SJSA1 (cell line): ENCODE data around the gene C1GALT1. TPM values are rescaled to one million over a fixed set of nuclear protein-coding genes. Genes with fewer than 3 reads are reported as not detected.
"Not testable (repeated sequence)": the region's sequence is repeated elsewhere in the genome, so short reads cannot be mapped to it uniquely, and the experiment has no call there.

Experiments used
- DNase-seq, 2 experiments: peaks; one replicate each; pipeline ENCODE4 v3.0.0-alpha.2; 2015 to 2020; ENCODE audit warnings: low spot score in 2 of 2, low read depth in 1 of 2
- H3K27ac ChIP-seq: fragments of 250-450 bp; sonication (Bioruptor Pico); 2 replicates; pipeline ENCODE4 v1.5.1; 2020; ENCODE audit warnings: mild to moderate bottlenecking, moderate library complexity
- H3K27me3 ChIP-seq: fragments of 250-450 bp; sonication (Bioruptor Pico); replicated peaks from 2 replicates; pipeline ENCODE4 v1.5.1; 2020; ENCODE audit warnings: mild to moderate bottlenecking, moderate library complexity
- H3K36me3 ChIP-seq: fragments of 250-450 bp; sonication (Bioruptor Pico); 2 replicates; pipeline ENCODE4 v1.5.1; 2020; ENCODE audit warnings: mild to moderate bottlenecking
- H3K4me1 ChIP-seq: fragments of 250-450 bp; sonication (Bioruptor Pico); replicated peaks from 2 replicates; pipeline ENCODE4 v1.6.1; 2021; ENCODE audit warnings: mild to moderate bottlenecking
- H3K4me3 ChIP-seq: fragments of 250-450 bp; sonication (Bioruptor Pico); 2 replicates; pipeline ENCODE4 v1.5.1; 2020; ENCODE audit warnings: mild to moderate bottlenecking
- H3K9me3 ChIP-seq: fragments of 250-450 bp; sonication (Bioruptor Pico); replicated peaks from 2 replicates; pipeline ENCODE4 v1.5.1; 2020; ENCODE audit warnings: mild to moderate bottlenecking
- total RNA-seq: library from RNA; depleted of rRNA; stranded (reverse); fragments of >200 nt; shearing (Covaris generic); gene quantifications from 2 replicates; pipeline ENCODE4 v1.2.3, GENCODE V29; 2014

The C1GALT1 gene
- total RNA-seq, 1 experiment from 2014 or later: 66.0 TPM

DNA sequence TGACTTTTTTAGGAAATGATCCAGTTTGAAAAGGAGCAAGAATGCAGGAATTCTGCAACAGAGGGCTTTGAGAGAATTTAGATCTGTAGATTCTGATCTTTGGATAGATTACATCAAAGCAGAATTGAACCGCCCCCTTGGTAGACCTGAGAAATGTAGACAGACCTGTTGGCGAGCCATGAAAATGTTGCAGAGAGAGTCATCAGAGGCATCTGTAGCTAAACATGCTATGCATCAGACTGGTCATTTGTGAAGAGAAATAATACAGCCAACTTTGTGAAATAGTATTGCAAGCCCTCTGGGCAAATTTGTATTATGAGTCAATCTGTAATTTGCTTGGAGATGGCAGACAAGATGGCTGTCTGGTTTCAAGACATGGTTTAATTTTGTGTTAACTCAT is 4.3 kb upstream of the C1GALT1 start:
- H3K27ac ChIP-seq: peak overlapping the region; percentile 94; the same call in 1 of the 2 replicates
- H3K9me3 ChIP-seq: no peaks in the 10 kb centered on the region
- H3K4me1 ChIP-seq: peaks cover 31% of the 10 kb centered on the region
- no peak overlapping the region for H3K4me3 ChIP-seq
- DNase-seq: no peak
- H3K27me3 ChIP-seq: no peaks in the 10 kb centered on the region
- H3K36me3 ChIP-seq: peaks cover 3% of the 10 kb centered on the region; the same call in 1 of the 2 replicates

DNA sequence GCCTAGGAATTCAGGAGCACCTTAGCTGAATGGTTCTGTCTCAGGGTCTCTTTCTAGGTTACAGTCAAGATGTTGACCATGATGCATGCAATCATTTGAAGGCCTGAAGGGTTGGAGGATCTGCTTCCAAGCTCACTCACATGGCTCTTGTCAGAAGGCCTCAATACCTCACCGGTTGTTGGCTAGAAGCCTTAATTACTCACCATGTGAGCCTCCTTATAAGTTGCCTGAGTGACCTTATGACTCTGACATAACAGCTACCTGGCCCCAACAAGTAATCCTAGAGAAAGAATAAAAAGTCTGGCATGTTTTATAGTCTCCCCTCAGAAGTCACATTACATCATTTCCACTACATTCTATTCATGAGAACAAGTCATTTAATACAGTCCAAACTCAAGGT is 3.4 kb upstream of the C1GALT1 start:
- peaks cover 3% of the 10 kb centered on the region; the same call in 1 of the 2 replicates for H3K36me3 ChIP-seq
- H3K27me3 ChIP-seq: no peaks in the 10 kb centered on the region
- peaks cover 34% of the 10 kb centered on the region for H3K4me1 ChIP-seq
- no peak for DNase-seq
- H3K9me3 ChIP-seq: no peaks in the 10 kb centered on the region
- no peak overlapping the region for H3K4me3 ChIP-seq
- no peak overlapping the region for H3K27ac ChIP-seq

DNA sequence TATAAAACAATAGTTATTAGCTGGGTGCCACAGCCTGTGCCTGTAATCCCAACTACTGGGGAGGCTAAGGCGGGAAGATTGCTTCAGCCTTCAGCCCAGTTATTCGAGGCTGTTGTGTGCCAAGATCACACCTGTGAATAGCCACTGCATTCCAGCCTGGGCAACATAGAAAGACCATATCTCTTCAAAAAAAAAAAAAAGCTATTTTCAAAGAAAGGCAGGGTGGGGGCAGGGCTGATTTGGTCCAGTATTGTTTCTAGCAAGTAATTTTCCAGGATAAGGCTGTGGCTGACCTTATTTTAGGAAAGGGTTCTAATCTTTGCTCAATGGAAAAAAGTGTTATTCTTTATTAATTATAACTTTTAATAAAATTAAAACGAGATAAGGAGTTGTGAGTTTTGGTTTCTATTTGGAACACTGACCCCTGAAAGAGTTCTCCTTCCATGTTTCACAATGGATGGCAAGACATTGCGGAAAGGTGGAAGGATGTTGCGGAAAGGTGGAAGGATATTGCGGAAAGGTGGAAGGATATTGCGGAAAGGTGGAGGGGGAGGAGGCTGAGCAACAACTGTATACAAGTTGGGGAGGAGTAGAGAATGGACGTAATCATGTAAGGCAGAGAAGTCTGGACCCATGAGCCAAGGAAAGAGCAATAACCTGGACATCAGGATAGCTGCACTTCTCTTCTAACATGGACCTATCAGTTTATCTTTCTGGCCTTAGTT is 1.5 kb upstream of the C1GALT1 start:
- Histone ChIP-seq H3K4me1 (peaks cover 34% of the 10 kb centered on the region), H3K36me3 (peaks cover 3% of the 10 kb centered on the region; the same call in 1 of the 2 replicates), H3K27me3 (no peaks in the 10 kb centered on the region), H3K4me3 (no peak overlapping the region; the same call in 1 of the 2 replicates), H3K27ac (no peak overlapping the region), H3K9me3 (no peaks in the 10 kb centered on the region)
- no peak for DNase-seq

DNA sequence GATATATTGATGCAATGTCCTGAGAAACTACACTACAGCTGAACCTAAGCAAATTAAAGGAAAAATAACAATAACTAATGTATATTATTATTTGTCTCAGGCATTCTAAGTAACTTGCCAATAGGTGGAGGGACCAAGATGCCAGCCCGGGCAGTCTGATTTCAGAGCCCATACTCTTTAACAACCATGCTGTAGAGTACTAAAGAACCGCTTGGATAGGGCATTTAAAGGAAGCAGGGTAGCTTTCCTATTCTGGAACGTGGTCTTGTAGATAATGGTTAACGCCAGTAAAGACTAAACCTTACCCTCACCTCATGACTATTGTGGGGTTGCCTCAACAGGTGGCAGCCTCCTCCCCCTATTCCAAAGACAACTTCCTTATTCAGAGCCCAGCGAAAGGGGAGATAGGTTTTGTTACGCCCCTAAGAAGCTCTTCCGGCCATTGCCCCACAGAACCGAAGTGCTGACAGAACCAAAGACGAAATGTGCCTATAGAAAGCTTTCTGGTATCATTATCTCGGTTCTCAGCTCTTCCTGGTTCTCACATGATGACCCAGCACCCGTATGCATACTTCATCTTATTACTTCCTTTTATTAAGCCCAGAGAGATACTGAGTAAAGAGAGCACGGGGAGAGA is 707 bp upstream of the C1GALT1 start:
- peak overlapping the region; percentile 76 for H3K4me3 ChIP-seq
- H3K4me1 ChIP-seq: peaks cover 29% of the 10 kb centered on the region
- H3K27ac ChIP-seq: peak overlapping the region; percentile 34
- DNase-seq: no peak
- no peaks in the 10 kb centered on the region for H3K27me3 ChIP-seq
- H3K9me3 ChIP-seq: no peaks in the 10 kb centered on the region
- peaks cover 3% of the 10 kb centered on the region; the same call in 1 of the 2 replicates for H3K36me3 ChIP-seq

DNA sequence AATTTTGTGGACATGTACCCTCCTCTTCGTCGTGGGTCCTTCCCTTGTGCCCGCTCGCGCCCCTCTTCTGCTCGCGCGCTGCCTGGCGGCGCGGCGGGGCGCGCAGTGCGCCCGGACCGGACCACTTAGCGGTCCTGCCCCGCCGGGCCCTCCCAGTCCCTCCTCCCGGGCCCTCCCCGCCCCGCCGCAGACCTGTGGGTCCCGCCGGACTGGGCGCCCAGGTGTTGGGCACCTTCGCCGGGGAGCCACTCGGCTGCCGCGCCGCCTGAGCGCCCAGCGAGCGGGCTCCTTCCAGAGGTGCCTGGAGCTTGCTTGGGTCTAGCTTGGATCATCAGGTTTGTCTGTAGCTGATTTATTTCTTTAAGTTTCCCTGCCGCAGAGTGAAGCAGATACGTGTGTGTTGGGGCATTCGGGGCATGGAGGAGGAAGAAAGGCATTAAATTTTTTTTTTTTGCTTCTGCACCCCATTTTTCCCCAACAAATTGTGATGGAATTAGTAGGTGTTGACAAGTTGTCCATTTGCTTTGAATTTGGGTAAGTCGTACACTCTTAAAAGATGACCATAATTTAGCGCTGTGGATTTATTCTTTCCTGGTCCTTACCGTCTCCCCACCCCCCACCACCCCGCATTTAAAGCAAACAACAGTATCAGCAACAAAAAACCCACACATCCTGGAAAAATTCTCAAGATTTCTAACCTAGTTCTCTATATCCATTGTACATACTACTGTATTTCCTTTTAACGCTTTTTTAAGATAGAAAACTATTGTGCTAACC is 905 bp downstream of the C1GALT1 start:
- Histone ChIP-seq H3K4me1 (peaks cover 14% of the 10 kb centered on the region), H3K27me3 (no peaks in the 10 kb centered on the region), H3K27ac (peak overlapping the region; percentile 53), H3K4me3 (peak overlapping the region; percentile 76), H3K36me3 (peaks cover 3% of the 10 kb centered on the region; the same call in 1 of the 2 replicates), H3K9me3 (no peaks in the 10 kb centered on the region)
- DNase-seq: peak in 1 of 2 experiments; percentile 34

DNA sequence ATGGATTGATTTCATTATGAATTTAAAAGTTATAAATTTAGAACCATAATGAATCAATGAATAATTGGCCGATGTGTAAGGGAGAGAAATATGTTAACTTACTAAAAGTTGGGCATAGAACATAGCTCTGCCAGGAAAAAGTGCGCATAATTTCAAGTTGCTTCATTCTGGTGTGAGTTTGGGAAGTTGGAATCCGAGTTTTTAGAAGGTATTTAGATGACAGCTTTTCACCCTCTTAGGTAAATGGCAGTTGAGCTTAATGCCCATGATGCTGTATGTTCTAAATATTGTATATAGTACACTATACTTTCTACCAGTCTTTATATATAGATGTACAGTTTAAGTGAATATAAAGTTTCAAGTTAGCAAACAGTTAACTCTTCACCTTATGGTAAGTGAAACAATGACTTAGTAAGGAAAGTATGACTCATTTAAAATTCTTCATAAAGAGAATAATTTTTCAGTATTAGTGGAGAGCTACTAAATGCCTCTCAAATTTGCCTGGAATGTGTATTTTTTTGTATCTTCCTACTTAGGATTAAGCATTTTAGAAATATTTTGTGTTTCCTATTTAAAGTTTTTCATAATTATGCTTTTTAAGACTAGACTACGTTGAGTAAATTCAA is 1.6 kb downstream of the C1GALT1 start:
- DNase-seq: no peak
- H3K4me1 ChIP-seq: peaks cover 14% of the 10 kb centered on the region
- H3K9me3 ChIP-seq: no peaks in the 10 kb centered on the region
- peaks cover 3% of the 10 kb centered on the region; the same call in 1 of the 2 replicates for H3K36me3 ChIP-seq
- peak overlapping the region; percentile 76 for H3K4me3 ChIP-seq
- no peaks in the 10 kb centered on the region for H3K27me3 ChIP-seq
- H3K27ac ChIP-seq: no peak overlapping the region

DNA sequence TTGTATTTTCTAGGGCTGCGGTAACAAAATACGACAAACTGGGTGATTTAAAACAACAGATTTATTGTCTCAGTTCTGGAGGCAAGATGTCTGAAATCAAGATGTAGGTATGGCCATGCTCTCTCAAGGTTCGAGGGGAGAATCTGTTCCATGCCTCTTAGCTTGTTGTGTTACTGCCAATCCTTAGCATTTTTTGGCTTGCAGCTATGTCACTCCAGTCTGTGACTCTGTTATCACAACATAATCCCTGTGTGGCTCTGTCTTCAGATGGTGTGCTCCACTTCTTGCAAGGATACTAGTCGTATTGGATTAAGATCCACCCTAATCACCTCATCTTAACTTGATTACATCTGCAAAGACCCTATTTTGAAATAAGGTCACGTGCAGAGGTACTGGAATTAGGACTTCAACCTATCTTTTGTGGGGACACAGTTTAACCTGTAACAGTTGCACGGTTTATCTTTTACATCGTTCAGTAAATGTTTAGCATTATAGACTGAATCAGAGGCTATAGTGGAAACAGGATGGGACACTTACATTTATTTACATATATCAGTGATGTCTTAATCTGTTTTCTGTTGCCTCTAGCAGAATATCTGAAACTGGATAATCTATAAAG is 3.1 kb downstream of the C1GALT1 start:
- no peak overlapping the region for H3K27ac ChIP-seq
- H3K4me3 ChIP-seq: no peak overlapping the region
- no peaks in the 10 kb centered on the region for H3K27me3 ChIP-seq
- no peaks in the 10 kb centered on the region for H3K9me3 ChIP-seq
- peaks cover 14% of the 10 kb centered on the region for H3K4me1 ChIP-seq
- H3K36me3 ChIP-seq: peaks cover 3% of the 10 kb centered on the region; the same call in 1 of the 2 replicates
- no peak for DNase-seq

DNA sequence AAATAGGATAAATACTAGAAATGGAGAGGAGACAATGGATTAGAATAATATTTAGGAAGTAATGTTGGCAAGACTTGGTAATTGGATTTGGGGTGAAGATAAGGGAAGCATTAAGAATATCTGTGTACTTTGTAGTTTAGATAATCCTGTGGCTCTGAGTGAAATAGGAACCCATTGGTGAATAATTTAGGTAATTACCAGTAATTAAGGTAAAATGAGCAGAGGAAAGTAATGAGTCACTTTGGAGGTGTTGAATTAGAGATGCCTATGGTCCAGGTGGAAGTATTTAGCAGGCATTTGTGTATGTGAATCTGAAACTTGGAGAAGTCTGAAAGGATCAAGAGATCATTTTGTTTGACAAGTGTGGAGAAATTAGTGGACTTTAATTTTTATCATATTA is 5.7 kb downstream of the C1GALT1 start:
- Histone ChIP-seq H3K27me3 (no peaks in the 10 kb centered on the region), H3K36me3 (no peaks in the 10 kb centered on the region), H3K4me1 (peaks cover 5% of the 10 kb centered on the region; the same call in 1 of the 2 replicates), H3K4me3 (no peak overlapping the region), H3K9me3 (no peaks in the 10 kb centered on the region), H3K27ac (no peak overlapping the region)
- no peak for DNase-seq

DNA sequence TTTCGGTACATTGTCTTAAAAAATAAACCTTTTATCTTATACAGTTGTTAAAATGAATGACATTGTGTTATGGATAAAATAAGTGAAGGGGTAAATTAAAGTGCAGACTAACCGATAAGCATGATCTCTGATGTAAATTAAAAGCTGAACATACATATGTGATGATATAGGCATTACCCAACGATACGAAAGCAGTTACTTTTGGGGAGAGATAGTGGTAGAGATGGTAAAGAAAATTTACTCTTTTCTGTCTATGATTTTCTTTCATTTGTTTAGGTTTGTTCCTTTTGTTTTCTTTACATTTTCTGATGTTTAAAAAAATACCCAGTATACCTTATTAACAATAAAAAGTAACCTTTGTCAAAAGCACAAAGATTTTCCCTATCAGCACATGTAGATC is 6.4 kb downstream of the C1GALT1 start:
- H3K4me3 ChIP-seq: no peak overlapping the region
- H3K27me3 ChIP-seq: no peaks in the 10 kb centered on the region
- H3K9me3 ChIP-seq: no peaks in the 10 kb centered on the region
- DNase-seq: no peak
- no peak overlapping the region for H3K27ac ChIP-seq
- no peaks in the 10 kb centered on the region for H3K36me3 ChIP-seq
- peaks cover 4% of the 10 kb centered on the region; the same call in 1 of the 2 replicates for H3K4me1 ChIP-seq

DNA sequence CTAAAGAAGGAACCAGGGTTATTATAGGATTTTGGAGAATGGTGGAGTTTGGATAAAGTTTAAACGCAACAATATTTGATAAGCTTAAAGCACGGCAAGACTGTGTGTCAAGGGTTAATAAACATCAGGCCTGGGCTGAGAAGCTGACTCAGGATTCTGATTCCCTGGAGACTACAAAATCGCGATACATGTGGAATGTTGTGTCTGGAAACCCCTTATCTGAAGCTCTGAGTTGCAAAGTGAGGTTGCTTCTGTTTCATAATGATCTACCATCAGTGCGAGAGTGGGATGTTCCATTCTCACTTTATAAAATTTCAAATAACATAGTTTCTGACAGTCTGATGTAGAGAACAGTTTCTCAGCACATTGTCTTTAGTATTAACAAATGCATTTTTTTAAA is 7.8 kb downstream of the C1GALT1 start:
- H3K27me3 ChIP-seq: no peaks in the 10 kb centered on the region
- H3K9me3 ChIP-seq: no peaks in the 10 kb centered on the region
- H3K4me3 ChIP-seq: no peak overlapping the region
- H3K4me1 ChIP-seq: no peaks in the 10 kb centered on the region
- no peaks in the 10 kb centered on the region for H3K36me3 ChIP-seq
- no peak for DNase-seq
- no peak overlapping the region for H3K27ac ChIP-seq

DNA sequence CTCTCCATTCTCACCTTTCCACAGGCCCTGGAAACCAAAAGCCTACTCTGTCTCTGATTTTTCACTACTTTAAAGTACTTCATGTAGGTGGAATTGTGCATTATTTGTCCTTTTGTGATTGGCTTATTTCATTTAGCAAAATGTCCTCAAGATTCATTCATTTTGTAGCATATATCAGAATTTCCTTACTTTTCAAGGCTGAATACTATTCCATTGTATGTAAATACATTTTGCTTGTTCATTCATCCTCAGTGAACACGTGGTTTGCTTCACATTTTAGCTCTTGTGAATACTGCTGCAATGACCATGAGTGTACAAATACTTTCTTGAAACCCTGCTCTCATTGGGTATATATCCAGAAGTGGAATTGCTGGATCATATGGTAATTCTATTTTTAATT is 8.8 kb downstream of the C1GALT1 start:
- Histone ChIP-seq H3K27me3 (no peaks in the 10 kb centered on the region), H3K36me3 (no peaks in the 10 kb centered on the region), H3K27ac (no peak overlapping the region), H3K4me3 (no peak overlapping the region), H3K9me3 (no peaks in the 10 kb centered on the region), H3K4me1 (no peaks in the 10 kb centered on the region)
- DNase-seq: no peak

DNA sequence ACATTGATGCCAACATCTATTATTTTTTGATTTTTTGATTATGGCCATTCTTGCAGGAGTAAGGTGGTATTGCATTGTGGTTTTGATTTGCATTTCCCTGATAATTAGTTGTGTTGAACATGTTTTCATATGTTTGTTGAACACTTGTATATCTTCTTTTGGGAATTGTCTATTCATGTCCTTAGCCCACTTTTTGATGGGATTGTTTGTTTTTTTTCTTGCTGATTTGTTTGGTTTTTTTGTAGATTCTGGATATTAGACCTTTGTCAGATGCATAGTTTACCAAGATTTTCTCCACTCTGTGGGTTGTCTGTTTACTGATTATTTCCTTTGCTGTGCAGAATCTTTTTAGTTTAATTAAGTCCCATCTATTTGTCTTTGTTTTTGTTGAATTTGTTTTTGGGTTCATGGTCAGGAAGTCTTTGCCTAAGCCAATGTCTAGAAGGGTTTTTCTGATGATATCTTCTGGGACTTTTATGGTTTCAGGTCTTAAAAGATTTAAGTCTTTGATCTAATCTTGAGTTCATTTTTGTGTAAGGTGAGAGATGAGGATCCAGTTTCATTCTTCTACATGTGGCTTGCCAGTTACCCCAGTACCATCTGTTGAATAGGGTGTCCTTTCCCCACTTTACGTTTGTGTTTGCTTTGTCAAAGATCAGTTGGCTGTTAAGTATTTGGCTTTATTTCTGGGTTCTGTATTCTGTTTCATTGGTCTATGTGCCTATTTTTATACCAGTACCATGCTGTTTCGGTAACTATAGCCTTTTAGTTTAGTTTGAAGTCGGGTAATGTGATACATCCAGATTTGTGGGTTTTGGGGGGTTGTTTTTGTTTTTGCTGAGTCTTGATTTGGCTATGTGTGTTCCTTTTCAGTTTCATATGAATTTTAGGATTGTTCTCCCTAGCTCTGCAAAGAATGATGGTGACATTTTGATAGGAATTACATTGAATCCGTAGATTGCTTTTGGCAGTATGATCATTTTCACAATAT is 10.7 kb downstream of the C1GALT1 start:
- not testable (repeated sequence) for H3K4me3 ChIP-seq

More for the DNA sequence above, 10.7 kb downstream of the C1GALT1 start:
- H3K4me1 ChIP-seq, H3K27ac ChIP-seq, H3K36me3 ChIP-seq, H3K9me3 ChIP-seq, DNase-seq, H3K27me3 ChIP-seq: not testable (repeated sequence)
